NCI-H526 treated with DMSO at 0.1 percent for 48 hours (cell line): ENCODE results near the gene ESPNL.

Source experiments
- DNase-seq: peaks from one replicate; lab custom pipeline; 2025; lab: John Stamatoyannopoulos, UW

The ESPNL gene

GRCh38 chr2:238128061-238128440, 27.9 kb downstream of the ESPNL start:
- DNase-seq = no peak

- no peak for DNase-seq
Measured at GRCh38 chr2:238128534-238129001, 28.4 kb downstream of the ESPNL start.

DNA sequence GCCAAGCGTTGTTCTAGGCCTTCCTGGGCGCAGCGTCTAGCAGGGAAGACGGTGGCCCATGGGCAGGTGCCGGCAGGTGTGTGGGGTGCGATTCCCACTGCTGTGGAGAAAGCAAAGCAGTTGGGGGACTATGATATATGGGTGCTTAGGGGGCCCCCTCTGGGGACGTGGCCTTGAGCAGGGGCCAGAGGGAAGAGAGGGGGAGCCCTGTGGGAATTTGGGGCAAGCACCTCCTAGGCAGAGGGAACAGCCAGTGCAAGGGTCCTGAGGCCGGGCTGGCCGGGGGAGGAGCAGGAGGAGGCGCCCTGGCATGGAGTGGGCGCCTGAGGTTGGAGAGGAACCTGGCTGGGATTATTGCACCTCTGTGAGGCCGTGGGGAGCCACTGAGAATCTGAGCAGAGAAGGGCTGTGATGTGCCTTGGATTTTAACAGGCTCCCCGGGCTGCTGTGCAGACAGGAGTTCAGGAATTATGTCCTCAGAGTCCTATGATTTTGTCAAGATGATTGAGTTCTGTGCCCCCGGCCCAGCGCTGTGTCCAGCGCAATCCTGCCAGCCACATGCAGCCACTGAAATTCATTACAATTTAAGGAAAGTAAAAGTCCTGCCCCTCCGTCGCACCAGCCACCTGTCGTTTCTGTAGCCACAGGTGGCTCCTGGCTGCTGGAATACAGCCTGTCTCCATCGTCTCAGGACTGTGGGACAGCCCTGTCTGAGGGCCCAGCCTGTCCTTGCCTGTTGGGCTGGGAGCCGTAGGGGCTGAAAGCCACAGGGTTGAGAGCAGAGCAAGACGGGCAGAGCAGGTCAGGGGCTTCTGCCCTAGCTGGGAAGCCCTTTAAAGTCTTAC, 29.2 kb downstream of the ESPNL start:
- no peak for DNase-seq

DNA sequence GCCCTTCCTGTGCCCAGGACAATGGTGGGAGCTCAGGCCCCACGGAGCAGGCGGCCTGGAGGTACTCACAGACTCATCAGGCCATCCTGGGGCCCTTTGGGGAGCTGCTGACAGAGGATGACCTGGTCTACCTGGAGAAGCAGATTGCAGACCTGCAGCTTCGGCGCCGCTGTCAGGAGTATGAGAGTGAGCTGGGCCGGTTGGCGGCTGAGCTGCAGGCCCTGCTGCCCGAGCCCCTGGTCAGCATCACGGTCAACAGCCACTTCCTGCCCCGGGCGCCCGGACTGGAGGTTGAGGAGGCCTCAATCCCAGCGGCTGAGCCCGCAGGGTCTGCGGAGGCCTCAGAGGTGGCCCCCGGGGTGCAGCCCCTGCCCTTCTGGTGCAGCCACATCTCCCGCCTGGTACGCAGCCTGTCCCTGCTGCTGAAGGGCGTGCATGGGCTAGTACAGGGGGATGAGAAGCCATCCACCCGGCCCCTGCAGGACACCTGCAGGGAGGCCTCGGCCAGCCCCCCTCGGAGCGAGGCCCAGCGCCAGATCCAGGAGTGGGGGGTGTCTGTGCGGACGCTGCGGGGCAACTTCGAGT, 30.1 kb downstream of the ESPNL start:
- no peak for DNase-seq

GRCh38 chr2:238130696-238131628, 30.8 kb downstream of the ESPNL start:
- peak; percentile 49 for DNase-seq

DNA sequence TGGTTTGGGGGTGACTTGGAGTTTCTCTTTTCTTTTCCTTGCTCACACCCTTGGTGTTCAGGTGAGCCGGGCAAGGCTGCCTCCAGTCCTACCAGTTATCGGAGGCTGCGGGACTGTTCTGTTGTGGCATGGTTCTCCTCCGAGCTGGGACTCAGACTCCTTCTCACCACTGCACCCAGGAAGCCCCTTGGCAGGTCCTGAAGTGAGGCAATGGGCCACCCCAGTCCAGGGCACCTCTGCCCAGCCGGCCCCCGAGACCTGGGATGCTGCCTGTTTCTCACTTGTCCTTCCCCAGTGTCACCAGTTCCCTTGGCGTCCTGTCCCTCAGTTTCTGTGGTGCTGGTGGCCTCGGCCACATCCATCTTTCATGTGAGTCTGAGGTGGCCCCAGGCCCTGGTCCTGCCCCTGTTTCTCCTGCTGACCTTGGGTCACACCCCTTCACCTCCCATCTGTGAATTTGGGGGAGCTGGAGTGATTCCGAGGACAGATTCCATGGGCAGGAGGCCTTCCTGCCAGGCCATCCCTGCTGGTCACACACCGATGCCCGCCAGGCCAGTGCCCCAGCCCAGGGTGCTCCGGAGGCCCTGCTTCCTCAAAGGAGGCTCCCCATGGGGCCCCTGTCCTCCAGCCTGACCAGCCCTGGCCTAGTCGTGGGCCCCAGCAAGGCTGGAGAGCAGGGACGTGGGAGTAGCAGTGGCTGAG, 31.8 kb downstream of the ESPNL start:
- no peak for DNase-seq

GRCh38 chr2:238132463-238133450, 32.6 kb downstream of the ESPNL start:
- no peak for DNase-seq

DNA sequence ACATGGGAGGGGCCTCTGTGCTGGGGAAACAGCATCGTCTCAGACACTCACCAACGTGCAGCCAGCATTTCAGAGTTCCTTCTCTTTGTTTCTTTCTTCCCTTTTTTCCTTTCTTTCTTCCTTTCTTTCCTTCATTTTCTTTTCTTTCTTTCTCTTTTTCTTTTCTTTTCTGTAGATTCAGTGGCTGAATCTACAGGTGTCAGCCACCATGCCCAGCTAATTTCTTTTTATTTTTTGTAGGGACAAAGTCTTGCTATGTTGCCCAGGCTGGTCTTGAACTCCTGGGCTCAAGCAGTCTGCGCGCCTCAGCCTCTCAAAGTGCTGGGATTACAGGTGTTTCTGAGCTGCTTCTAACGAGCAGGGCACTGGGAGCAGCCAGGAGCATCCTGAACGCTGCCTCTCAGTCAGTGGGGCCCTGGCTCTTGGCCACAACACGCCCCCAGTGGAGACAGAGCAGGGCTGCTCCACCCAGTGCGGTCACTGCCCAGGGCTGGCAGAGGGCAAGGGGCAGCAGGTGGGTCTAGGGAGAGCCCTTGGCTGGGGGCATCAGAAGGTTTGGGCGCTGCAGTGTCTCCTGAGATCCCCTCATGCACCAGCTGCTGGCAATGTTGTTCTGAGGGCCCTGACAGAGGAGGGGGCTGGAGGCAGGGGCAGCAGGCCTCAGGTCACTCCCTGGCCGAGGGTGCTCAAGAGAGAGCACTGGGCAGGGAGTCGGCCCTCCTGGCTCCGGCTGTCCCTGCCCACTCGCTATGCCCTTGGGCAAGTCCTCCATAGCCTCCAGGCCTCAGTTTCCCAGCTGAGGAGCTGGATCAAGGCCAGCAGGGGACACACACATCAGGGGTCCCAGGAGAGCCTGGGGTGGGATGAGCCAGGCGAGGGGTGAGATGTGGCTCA, 33.6 kb downstream of the ESPNL start:
- DNase-seq = no peak

DNA sequence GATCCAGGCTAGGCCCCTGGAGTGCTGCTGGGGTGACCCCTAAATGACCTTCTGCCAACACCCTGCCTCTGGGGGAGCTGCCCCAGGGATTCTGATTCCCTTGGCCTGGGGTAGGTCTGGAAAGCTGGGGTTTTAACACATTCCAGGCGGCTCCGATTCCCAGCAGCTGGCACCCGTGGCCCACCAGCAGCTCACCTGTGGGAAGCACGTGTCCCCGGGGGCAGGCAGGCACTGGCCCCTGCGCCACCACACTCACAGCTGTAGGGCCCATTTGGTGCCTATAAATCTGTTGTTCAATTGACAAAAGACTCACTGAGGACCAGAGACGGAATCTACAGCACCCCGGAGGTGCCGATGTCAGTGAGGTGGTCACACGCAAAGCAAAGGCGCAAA, 34.2 kb downstream of the ESPNL start:
- no peak for DNase-seq

GRCh38 chr2:238135601-238136150, 35.5 kb downstream of the ESPNL start:
- no peak for DNase-seq

DNA sequence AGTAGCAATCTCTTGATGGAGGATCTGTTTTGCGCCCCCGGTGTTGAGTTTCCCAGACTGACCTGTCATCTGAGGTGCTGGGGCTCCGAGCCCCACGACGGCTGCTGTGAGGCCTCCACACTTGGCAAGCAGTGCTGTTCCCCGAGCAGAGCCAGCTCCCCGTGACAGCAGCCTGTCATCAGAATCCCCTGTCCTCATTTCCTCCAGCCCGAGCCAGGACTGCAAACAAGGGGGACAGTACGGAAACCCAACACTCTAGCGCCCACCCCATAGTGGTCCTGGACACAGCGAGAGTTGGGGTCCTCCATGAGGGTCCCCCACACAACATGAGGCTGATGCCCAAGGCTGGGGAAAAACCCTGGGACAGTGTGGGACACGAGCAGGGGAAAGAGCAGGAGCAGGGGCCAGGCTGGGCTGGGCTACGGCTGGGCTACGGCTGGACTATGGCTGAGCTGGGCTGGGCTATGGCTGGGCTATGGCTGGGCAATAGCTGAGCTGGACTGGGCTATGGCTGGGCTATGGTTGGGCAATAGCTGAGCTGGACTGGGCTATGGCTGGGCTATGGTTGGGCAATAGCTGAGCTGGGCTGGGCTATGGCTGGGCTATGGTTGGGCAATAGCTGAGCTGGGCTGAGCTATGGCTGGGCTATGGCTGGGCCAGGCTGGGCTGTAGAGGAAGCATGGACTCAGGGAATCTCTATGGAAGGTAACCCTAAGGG, 36.8 kb downstream of the ESPNL start:
- no peak for DNase-seq

- no peak for DNase-seq
Measured at GRCh38 chr2:238137885-238138284, 37.7 kb downstream of the ESPNL start.

DNA sequence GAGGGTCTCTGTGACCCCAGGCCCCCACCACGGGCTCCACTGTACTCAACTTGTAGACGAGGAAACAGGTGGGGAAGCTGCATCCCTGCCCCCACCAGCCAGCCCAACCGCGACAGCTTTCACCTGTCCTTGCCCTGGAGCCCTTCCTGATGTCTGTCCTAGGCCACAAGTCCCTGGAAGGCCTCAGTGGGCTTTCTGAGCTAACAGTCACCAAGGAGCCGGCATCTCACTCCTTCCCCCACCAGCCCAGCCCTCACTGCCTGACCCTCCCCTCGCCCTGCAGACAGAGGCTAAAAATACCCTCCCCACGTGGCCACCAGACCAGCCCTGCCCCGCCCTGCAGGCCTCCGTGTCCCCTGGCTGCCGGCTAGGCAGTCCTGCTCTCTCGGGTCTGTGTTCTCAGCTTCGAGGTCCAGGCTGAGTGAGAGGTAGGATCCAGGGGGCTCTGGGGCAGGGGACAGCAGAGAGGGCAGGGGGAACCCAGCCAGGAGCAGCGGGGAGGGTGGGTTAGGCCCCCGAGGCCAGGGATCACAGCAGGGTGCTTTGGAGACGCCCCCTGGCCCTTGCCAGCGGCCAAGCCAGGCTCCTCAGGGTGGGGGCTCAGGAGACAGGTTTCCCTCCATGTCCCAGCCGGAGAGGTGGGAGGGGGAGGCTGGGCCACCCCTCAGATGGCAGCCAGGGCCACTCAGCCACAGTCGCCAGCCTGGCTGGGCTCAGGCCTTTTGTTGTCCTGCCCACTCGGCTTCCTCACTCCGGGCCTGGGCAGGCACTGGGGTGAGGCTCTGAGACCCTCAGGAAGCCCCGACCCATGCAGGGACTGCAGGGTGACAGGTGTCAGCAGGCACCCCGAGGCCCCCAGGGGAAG, 38.4 kb downstream of the ESPNL start, which contains the start of gene KLHL30:
TSS of gene KLHL30 (plus strand) at position 338 of the 865 bp plus-strand sequence. CDS start 2,087 bp downstream, outside the sequence.
- DNase-seq = no peak

DNA sequence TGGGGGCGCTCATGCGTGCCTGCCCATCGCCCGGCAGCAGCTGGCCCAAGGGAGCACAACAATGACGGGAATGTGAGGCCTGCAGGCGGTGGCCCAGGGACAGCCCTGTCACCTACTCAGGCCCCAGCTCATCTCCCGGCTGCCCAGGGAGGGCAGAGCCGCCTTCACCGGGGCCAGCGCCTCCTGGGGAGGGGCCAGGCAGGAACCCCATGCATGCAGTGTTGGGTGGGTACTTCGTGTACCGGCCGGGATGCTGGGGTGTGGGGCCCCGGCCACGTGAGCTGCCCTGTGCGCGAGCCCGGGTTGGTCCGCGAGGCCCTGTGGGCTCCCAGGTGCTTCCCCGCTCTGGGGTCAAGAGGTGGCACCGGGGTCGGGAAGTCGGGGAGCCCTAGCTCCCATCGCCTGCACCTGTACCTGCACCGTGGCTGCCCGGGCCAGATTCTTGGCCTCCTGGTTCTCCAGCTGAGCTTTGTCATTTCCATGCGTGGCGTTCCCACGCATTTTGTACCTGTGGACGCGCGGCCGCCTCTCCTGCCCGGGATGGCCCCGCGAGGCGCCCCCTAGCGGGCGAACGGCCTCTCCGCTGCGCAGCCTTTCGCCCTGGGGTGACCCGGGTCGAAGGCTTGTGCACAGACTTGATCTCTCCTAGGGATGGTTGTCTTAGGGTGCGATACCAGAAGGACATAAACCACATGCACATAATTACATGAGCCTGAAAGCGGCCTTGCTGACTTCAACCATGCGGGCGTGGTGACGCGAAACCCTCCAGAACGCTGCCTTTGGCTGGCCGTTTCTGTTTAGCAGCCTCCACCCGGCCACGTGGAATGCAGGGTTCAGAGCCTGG, 39.3 kb downstream of the ESPNL start:
- no peak for DNase-seq

DNA sequence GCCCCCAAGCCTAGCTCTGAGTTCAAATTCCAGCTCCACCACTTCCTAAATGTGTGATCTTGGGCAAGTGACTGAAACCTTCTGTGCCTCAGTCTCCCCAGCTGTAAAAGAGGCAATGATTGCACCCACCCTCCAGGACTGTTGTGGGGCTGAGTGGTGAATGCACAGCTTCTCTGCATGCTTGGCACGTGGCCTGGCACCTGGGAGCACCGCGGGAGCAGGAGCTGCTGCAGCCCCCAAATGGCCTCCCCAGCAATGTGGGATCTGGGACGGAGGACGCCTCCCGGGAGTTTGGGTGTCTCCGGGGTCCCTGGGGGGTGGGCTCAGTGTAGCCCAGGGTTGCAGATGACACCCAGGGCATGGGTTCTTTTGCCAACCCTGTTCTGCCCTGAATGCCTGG, 39.9 kb downstream of the ESPNL start:
- no peak for DNase-seq

GRCh38 chr2:238140721-238141540, 40.8 kb downstream of the ESPNL start:
- no peak for DNase-seq
